ENCODE measurements around the gene EXO1. TPM values are rescaled to one million over a fixed set of nuclear protein-coding genes. Genes with fewer than 3 reads are reported as not detected.

Gene EXO1
- total RNA-seq, 1 donor from 2014 or later = 8.3 TPM

GRCh38 chr1:241810769-241811405 is 37.1 kb upstream of the EXO1 start:
- Mint-ChIP-seq H3K4me3 (no peak overlapping the region), H3K27me3 (ENCODE audit: low read depth) (peaks cover 2% of the 10 kb centered on the region), H3K27ac (no peak overlapping the region), H3K9me3 (no peaks in the 10 kb centered on the region), H3K36me3 (no peaks in the 10 kb centered on the region), H3K4me1 (no peaks in the 10 kb centered on the region)
- no peak for DNase-seq (ENCODE audit: low spot score in 2 of 2, unreplicated experiment in 2 of 2)
- no peak for TF ChIP-seq CTCF (IDR thresholded peaks at IDR 0.05; ENCODE audit: unreplicated experiment)

DNA sequence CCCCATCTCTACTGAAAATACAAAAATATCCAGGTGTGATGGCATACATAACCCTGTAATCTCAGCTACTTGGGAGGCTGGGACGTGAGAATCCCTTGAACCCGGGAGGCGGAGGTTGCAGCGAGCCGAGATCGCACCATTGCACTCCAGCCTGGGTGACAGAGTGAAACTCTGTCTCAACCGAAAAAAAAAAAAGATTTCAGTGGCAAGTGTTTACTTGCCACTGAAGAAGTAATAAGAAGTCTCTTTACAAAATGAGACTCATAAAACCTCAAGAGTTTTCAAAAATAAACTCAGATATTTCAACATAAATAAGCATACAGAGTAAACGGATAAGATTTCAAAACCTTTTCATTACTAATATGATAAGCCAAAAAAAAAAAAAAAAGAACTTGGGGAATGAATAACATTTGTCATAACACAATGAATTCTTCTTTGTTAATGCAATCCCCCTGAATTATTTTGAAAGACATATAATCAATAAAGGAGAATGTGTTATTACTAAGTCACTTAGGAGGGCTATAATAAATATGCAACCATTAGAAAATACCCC is 34.2 kb upstream of the EXO1 start:
- Mint-ChIP-seq H3K36me3 (no peaks in the 10 kb centered on the region), H3K4me1 (no peaks in the 10 kb centered on the region), H3K27me3 (ENCODE audit: low read depth) (peaks cover 13% of the 10 kb centered on the region), H3K9me3 (no peaks in the 10 kb centered on the region), H3K4me3 (no peak overlapping the region), H3K27ac (no peak overlapping the region)
- TF ChIP-seq CTCF (IDR thresholded peaks at IDR 0.05; ENCODE audit: unreplicated experiment) = no peak
- no peak for DNase-seq (ENCODE audit: low spot score in 2 of 2, unreplicated experiment in 2 of 2)

GRCh38 chr1:241816008-241816407 is 32.0 kb upstream of the EXO1 start:
- H3K4me3 Mint-ChIP-seq = no peak overlapping the region
- H3K27ac Mint-ChIP-seq = no peak overlapping the region

GRCh38 chr1:241817331-241817792 is 30.6 kb upstream of the EXO1 start:
- Mint-ChIP-seq H3K27me3 (ENCODE audit: low read depth) (peaks cover 13% of the 10 kb centered on the region), H3K36me3 (no peaks in the 10 kb centered on the region), H3K4me1 (no peaks in the 10 kb centered on the region), H3K9me3 (no peaks in the 10 kb centered on the region), H3K27ac (no peak overlapping the region), H3K4me3 (no peak overlapping the region)
- TF ChIP-seq CTCF (IDR thresholded peaks at IDR 0.05; ENCODE audit: unreplicated experiment) = no peak
- DNase-seq (ENCODE audit: low spot score in 2 of 2, unreplicated experiment in 2 of 2) = no peak

More at GRCh38 chr1:241816008-241816407, 32.0 kb upstream of the EXO1 start:
- Mint-ChIP-seq H3K9me3 (no peaks in the 10 kb centered on the region), H3K27me3 (ENCODE audit: low read depth) (peaks cover 13% of the 10 kb centered on the region), H3K4me1 (no peaks in the 10 kb centered on the region), H3K36me3 (no peaks in the 10 kb centered on the region)
- TF ChIP-seq CTCF (IDR thresholded peaks at IDR 0.05; ENCODE audit: unreplicated experiment) = no peak
- DNase-seq (ENCODE audit: low spot score in 2 of 2, unreplicated experiment in 2 of 2) = no peak

- Mint-ChIP-seq H3K9me3 (no peaks in the 10 kb centered on the region), H3K27me3 (ENCODE audit: low read depth) (peaks cover 13% of the 10 kb centered on the region), H3K4me1 (no peaks in the 10 kb centered on the region), H3K4me3 (no peak overlapping the region), H3K36me3 (no peaks in the 10 kb centered on the region), H3K27ac (no peak overlapping the region)
- DNase-seq (ENCODE audit: low spot score in 2 of 2, unreplicated experiment in 2 of 2) = no peak
- TF ChIP-seq CTCF (IDR thresholded peaks at IDR 0.05; ENCODE audit: unreplicated experiment) = no peak
Measured at GRCh38 chr1:241817956-241818612, 29.9 kb upstream of the EXO1 start.

All from mesothelial cell of epicardium (in vitro differentiated cells).